ENCODE data around the gene ASNSD1. TPM values are rescaled to one million over a fixed set of nuclear protein-coding genes. Genes with fewer than 3 reads are reported as not detected.

ASNSD1 gene
- total RNA-seq, 2 experiments from 2014 or later: 31.9 to 36.8 TPM

DNA sequence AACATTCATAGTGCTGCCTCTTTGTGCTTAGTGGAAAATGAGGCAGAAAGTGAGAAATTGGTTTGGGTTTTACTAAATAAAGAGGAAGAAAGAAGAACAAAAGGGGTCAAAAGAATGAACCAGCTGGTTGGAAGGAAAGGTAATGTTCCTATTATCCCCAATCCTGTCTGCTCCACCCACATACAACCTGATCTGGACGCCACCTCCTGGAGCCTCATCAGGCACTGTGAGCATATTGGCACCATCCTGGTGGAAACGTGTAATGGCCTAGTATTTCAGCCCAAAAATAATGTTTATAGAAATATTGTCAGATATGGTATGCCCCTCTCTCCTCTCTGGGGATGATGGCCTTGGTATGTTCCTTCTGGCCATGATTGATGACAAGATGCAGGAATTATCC lies 35.6 kb upstream of the ASNSD1 start:
- Histone ChIP-seq H2AFZ (ENCODE audit: low read length) (no peak overlapping the region), H3K27ac (ENCODE audit: low read depth, low read length, poor library complexity, severe bottlenecking) (no peak overlapping the region), H3K4me1 (ENCODE audit: insufficient read depth, low read length, poor library complexity, severe bottlenecking) (no peaks in the 10 kb centered on the region), H3K9me3 (ENCODE audit: low read length) (no peaks in the 10 kb centered on the region), H3K4me3 (ENCODE audit: low read depth, low read length, poor library complexity, severe bottlenecking) (no peak overlapping the region), H3K9me2 (ENCODE audit: insufficient read depth, low read length) (no peaks in the 10 kb centered on the region), H3K36me3 (ENCODE audit: insufficient read depth, low read length) (no peaks in the 10 kb centered on the region), H3K4me2 (ENCODE audit: low read length) (no peak overlapping the region), H3K79me2 (ENCODE audit: insufficient read depth, low read depth, low read length) (no peaks in the 10 kb centered on the region), H4K20me1 (ENCODE audit: insufficient read depth, low read length) (no peaks in the 10 kb centered on the region)
- TF ChIP-seq, protein P1, sequence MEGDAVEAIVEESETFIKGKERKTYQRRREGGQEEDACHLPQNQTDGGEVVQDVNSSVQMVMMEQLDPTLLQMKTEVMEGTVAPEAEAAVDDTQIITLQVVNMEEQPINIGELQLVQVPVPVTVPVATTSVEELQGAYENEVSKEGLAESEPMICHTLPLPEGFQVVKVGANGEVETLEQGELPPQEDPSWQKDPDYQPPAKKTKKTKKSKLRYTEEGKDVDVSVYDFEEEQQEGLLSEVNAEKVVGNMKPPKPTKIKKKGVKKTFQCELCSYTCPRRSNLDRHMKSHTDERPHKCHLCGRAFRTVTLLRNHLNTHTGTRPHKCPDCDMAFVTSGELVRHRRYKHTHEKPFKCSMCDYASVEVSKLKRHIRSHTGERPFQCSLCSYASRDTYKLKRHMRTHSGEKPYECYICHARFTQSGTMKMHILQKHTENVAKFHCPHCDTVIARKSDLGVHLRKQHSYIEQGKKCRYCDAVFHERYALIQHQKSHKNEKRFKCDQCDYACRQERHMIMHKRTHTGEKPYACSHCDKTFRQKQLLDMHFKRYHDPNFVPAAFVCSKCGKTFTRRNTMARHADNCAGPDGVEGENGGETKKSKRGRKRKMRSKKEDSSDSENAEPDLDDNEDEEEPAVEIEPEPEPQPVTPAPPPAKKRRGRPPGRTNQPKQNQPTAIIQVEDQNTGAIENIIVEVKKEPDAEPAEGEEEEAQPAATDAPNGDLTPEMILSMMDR (conservative IDR thresholded peaks at IDR 0.05; ENCODE audit: low read length): no peak
- no peak for TF ChIP-seq EZH2phosphoT487 (IDR thresholded peaks at IDR 0.05; ENCODE audit: borderline replicate concordance, low read depth, low read length)
- intact Hi-C loops (cut with micrococcal nuclease; ENCODE audit: unreplicated experiment): no loop called here
- ChIA-PET CTCF (ENCODE audit: unreplicated experiment) (no interaction called here), POLR2A (interaction anchor here (0.7 kb wide), 2 partner anchors 273 to 458 kb away, joined by 3 read pairs; no protein-coding TSS in a partner anchor)
- no TSS peak for BruUV-seq (replicated peaks)
- DNase-seq (ENCODE audit: low spot score): no peak

GRCh38 chr2:189627789-189628188 lies 33.5 kb upstream of the ASNSD1 start:
- Histone ChIP-seq H3K4me3 (ENCODE audit: low read depth, low read length, poor library complexity, severe bottlenecking) (no peak overlapping the region), H3K36me3 (ENCODE audit: insufficient read depth, low read length) (no peaks in the 10 kb centered on the region), H3K79me2 (ENCODE audit: insufficient read depth, low read depth, low read length) (no peaks in the 10 kb centered on the region), H3K9me3 (ENCODE audit: low read length) (no peaks in the 10 kb centered on the region), H3K9me2 (ENCODE audit: insufficient read depth, low read length) (no peaks in the 10 kb centered on the region), H2AFZ (ENCODE audit: low read length) (no peak overlapping the region), H4K20me1 (ENCODE audit: insufficient read depth, low read length) (no peaks in the 10 kb centered on the region), H3K27ac (ENCODE audit: low read depth, low read length, poor library complexity, severe bottlenecking) (no peak overlapping the region), H3K4me1 (ENCODE audit: insufficient read depth, low read length, poor library complexity, severe bottlenecking) (no peaks in the 10 kb centered on the region), H3K4me2 (ENCODE audit: low read length) (no peak overlapping the region)
- POLR2A ChIA-PET: interaction anchor here (0.9 to 1.4 kb wide), 3 partner anchors 16 to 635 kb away, joined by 3 to 4 read pairs (median 3); no protein-coding TSS in a partner anchor
- no TSS peak for BruUV-seq (replicated peaks)
- TF ChIP-seq, protein P1 (conservative IDR thresholded peaks at IDR 0.05; ENCODE audit: low read length): no peak
- no peak for TF ChIP-seq EZH2phosphoT487 (IDR thresholded peaks at IDR 0.05; ENCODE audit: borderline replicate concordance, low read depth, low read length)
- DNase-seq (ENCODE audit: low spot score): no peak
- CTCF ChIA-PET (ENCODE audit: unreplicated experiment): no interaction called here
- intact Hi-C loops (cut with micrococcal nuclease; ENCODE audit: unreplicated experiment): no loop called here

DNA sequence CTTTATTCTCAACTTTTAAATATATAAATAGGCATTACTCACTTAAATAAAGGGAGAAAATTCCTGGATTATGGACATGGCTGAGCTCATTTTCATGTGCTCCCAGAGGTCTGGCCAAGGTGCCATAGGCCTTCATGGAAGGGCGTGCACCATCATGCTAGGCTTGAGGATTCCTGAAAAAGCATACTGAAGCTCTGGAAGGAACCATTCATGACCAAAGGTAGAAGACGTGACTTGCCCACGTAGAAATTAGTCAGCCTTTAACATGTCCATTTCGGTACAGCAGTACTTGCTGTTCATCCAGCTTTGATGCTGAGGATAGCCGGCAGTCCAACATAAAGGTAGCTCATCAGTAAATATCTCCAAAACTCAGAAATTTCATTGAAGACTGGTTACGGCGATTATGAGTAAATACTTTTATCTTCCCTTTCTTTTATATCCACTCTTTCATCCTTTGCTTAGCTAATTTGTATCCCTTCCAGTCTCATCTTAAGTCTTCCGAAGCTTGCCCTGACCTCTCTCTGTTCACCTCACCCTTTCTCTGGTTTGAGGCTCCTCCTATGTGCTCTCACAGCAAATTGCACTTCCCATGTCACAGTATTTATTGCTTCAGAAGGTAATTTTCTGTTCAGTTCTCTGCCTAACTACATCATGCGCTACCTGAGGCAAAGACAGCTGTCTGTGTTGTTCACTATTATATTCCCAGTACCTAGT lies 32.3 kb upstream of the ASNSD1 start:
- H3K9me3 ChIP-seq (ENCODE audit: low read length): no peaks in the 10 kb centered on the region
- H3K79me2 ChIP-seq (ENCODE audit: insufficient read depth, low read depth, low read length): no peaks in the 10 kb centered on the region
- no peak for DNase-seq (ENCODE audit: low spot score)
- intact Hi-C loops (cut with micrococcal nuclease; ENCODE audit: unreplicated experiment): no loop called here
- no peaks in the 10 kb centered on the region for H3K36me3 ChIP-seq (ENCODE audit: insufficient read depth, low read length)
- no peak overlapping the region for H3K4me2 ChIP-seq (ENCODE audit: low read length)
- no peak overlapping the region for H2AFZ ChIP-seq (ENCODE audit: low read length)
- POLR2A ChIA-PET: interaction anchor here (0.8 to 1.5 kb wide), 2 partner anchors 8 to 11 kb away, joined by 3 read pairs; no protein-coding TSS in a partner anchor
- H3K27ac ChIP-seq (ENCODE audit: low read depth, low read length, poor library complexity, severe bottlenecking): no peak overlapping the region
- H4K20me1 ChIP-seq (ENCODE audit: insufficient read depth, low read length): no peaks in the 10 kb centered on the region
- CTCF ChIA-PET (ENCODE audit: unreplicated experiment): no interaction called here
- TF ChIP-seq, protein P1 (conservative IDR thresholded peaks at IDR 0.05; ENCODE audit: low read length): no peak
- no peak for TF ChIP-seq EZH2phosphoT487 (IDR thresholded peaks at IDR 0.05; ENCODE audit: borderline replicate concordance, low read depth, low read length)
- no peaks in the 10 kb centered on the region for H3K9me2 ChIP-seq (ENCODE audit: insufficient read depth, low read length)
- no peak overlapping the region for H3K4me3 ChIP-seq (ENCODE audit: low read depth, low read length, poor library complexity, severe bottlenecking)
- no TSS peak for BruUV-seq (replicated peaks)
- no peaks in the 10 kb centered on the region for H3K4me1 ChIP-seq (ENCODE audit: insufficient read depth, low read length, poor library complexity, severe bottlenecking)

All from OCI-LY7 (cell line).